ENCODE measurements around the gene WASHC2C. TPM values are rescaled to one million over a fixed set of nuclear protein-coding genes. Genes with fewer than 3 reads are reported as not detected.

WASHC2C gene
- 42.3 TPM for total RNA-seq

GRCh38 chr10:45726703-45727420, at the start of gene WASHC2C:
WASHC2C (plus strand) TSS chr10:45727266; CDS start chr10:45727318, 52 bp downstream.

Other genes starting within 250 kb of the WASHC2C start
- 33.2 TPM for gene ZFAND4, start 54.5 kb upstream of the WASHC2C start, total RNA-seq
- 28.4 TPM for gene AGAP4, start 120.2 kb downstream of the WASHC2C start, total RNA-seq
- gene TIMM23, start 245.2 kb downstream of the WASHC2C start, total RNA-seq = 56.0 TPM